ENCODE data around the gene FAM174C.

DNA sequence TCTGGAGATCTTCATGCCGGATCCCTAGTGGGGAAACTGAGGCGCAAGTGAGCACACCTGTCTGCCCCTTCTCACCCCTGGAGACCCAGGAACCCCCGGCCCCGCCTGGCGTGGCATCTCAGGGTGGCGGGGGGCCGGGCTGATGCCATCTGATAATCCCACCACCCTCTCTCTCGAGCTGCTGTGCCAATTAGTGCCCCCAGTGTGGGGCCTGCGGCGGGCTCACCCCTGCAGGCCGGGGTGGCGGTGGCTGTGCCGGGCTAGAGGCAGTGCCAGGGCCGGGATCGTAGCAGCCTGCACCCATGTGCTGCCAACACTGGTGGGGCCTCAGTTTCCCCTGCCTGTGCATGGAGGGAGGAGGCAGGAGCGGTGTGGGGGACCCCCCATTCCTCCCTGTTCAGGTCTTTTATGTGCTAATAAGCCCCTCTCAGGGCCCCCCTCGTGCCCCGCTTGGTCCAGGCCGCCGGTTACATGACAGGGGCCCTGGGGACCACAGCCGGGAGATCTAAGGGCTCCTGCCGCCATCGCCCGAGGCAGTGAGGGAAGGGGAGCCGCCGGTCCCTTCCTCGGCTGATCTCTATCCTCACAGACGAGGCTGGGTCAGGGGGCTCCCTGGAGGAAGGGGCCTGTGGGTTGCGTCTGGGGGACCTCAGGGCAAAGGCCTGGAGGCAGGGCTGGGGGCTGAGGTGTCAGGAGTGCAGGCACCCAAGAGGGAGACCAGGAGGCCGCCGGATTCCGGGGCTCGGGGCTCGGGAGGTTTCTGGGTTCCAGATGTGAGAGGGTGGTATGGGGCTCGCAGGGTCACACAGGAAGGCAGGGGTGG is 18.7 kb downstream of the FAM174C start:
- no peak for TF ChIP-seq CTCF (IDR thresholded peaks at IDR 0.05; ENCODE audit: insufficient read depth, low read length, poor library complexity, severe bottlenecking)
- TF ChIP-seq EZH2phosphoT487 (conservative IDR thresholded peaks at IDR 0.05; ENCODE audit: low read length), result no peak
